WTC11 (cell line): ENCODE measurements around the gene SLC39A13. TPM values are rescaled to one million over a fixed set of nuclear protein-coding genes. Genes with fewer than 3 reads are reported as not detected.

Experiments used
- ATAC-seq: fragments of 200-7000 bp; cut with Tn5 transposase; 2 replicates; pipeline ENCODE4 v1.10.0; 2021; ENCODE audit warnings: mild to moderate bottlenecking, moderate library complexity
- CTCF ChIA-PET: fragments of 300-600 bp; sonication (Branson Sonifier 250); formaldehyde crosslinking; loops from one replicate; lab custom pipeline; 2021; ENCODE audit warnings: antibody characterized with exemption; lab: Charles Lee
- POLR2A ChIA-PET: fragments of 350-600 bp; sonication (Branson Sonifier 250); formaldehyde crosslinking; loops from one replicate; lab custom pipeline; 2021; ENCODE audit warnings: antibody characterized with exemption; lab: Charles Lee
- DNase-seq: peaks from one replicate; pipeline ENCODE4 v3.0.0; 2021; ENCODE audit warnings: low spot score
- H3K27ac Mint-ChIP-seq: 2 replicates; pipeline ENCODE4 v1.8.0; 2021; ENCODE audit warnings: mixed read lengths
- H3K27me3 Mint-ChIP-seq: 2 replicates; pipeline ENCODE4 v1.8.0; 2021; ENCODE audit warnings: low read depth, mild to moderate bottlenecking, moderate library complexity, mixed read lengths
- H3K36me3 Mint-ChIP-seq: 2 replicates; pipeline ENCODE4 v1.8.0; 2021; ENCODE audit warnings: mixed read lengths
- H3K4me1 Mint-ChIP-seq: 2 replicates; pipeline ENCODE4 v1.8.0; 2022; ENCODE audit warnings: mixed read lengths
- H3K4me3 Mint-ChIP-seq: 2 replicates; pipeline ENCODE4 v1.8.0; 2021; ENCODE audit warnings: mild to moderate bottlenecking, moderate library complexity, mixed read lengths
- H3K9me3 Mint-ChIP-seq: 2 replicates; pipeline ENCODE4 v1.8.0; 2021; ENCODE audit warnings: mixed read lengths
- ATF1 ChIP-seq: sonication (generic); formaldehyde crosslinking; IDR thresholded peaks from 2 replicates; pipeline ENCODE4 v1.8.1; 2023; ENCODE audit warnings: mild to moderate bottlenecking, moderate library complexity, missing genetic modification reagents
- CREM ChIP-seq: sonication (generic); formaldehyde crosslinking; IDR thresholded peaks from 2 replicates; pipeline ENCODE4 v1.8.1; 2022; ENCODE audit warnings: mild to moderate bottlenecking, missing genetic modification reagents, moderate library complexity
- EMX1 ChIP-seq: fragments of 250-450 bp; sonication (Bioruptor Pico); IDR thresholded peaks from 2 replicates; pipeline ENCODE4 v1.8.0; 2021; ENCODE audit warnings: mild to moderate bottlenecking
- GABPB1 ChIP-seq: sonication (generic); formaldehyde crosslinking; IDR thresholded peaks from 2 replicates; pipeline ENCODE4 v1.8.1; 2023; ENCODE audit warnings: mild to moderate bottlenecking, missing genetic modification reagents
- MYBL2 ChIP-seq: sonication (generic); formaldehyde crosslinking; IDR thresholded peaks from 2 replicates; pipeline ENCODE4 v1.8.1; 2023; ENCODE audit warnings: mild to moderate bottlenecking, moderate library complexity, missing genetic modification reagents
- NR1H2 ChIP-seq: sonication (generic); formaldehyde crosslinking; IDR thresholded peaks from 2 replicates; pipeline ENCODE4 v1.9.0; 2021; ENCODE audit warnings: mild to moderate bottlenecking, moderate library complexity, missing genetic modification reagents
- NR3C1 ChIP-seq: sonication (generic); formaldehyde crosslinking; conservative IDR thresholded peaks from 2 replicates; pipeline ENCODE4 v1.8.1; 2023; ENCODE audit warnings: low read depth, mild to moderate bottlenecking, missing genetic modification reagents
- ZNF121 ChIP-seq: sonication (generic); formaldehyde crosslinking; IDR thresholded peaks from 2 replicates; pipeline ENCODE4 v1.8.0; 2023; ENCODE audit warnings: missing genetic modification reagents
- ZNF219 ChIP-seq: sonication (generic); formaldehyde crosslinking; IDR thresholded peaks from 2 replicates; pipeline ENCODE4 v1.8.0; 2023; ENCODE audit warnings: missing genetic modification reagents, mild to moderate bottlenecking, borderline replicate concordance
- ZNF423 ChIP-seq: fragments of 250-450 bp; sonication (Bioruptor Pico); IDR thresholded peaks from 2 replicates; pipeline ENCODE4 v2.1.2; 2022; ENCODE audit warnings: mild to moderate bottlenecking, moderate library complexity
- total RNA-seq: library from RNA; stranded (reverse); gene quantifications from 3 replicates; pipeline ENCODE4 v1.2.3, GENCODE V29; 2021
- TF ChIP-seq, protein P1 (sequence below): fragments of 250-450 bp; sonication (Bioruptor Pico); conservative IDR thresholded peaks from 2 replicates; pipeline ENCODE4 v1.9.0; 2021; ENCODE audit warnings: mild to moderate bottlenecking
- TF ChIP-seq, protein P2 (sequence below): fragments of 250-450 bp; sonication (Bioruptor Pico); IDR thresholded peaks from 2 replicates; pipeline ENCODE4 v1.9.0; 2021; ENCODE audit warnings: moderate library complexity, mild to moderate bottlenecking, inconsistent platforms, borderline replicate concordance
- TF ChIP-seq, protein P3 (sequence below): fragments of 250-450 bp; sonication (Bioruptor Pico); IDR thresholded peaks from 2 replicates; pipeline ENCODE4 v1.8.0; 2021; ENCODE audit warnings: mild to moderate bottlenecking
- TF ChIP-seq, protein P4 (sequence below): sonication (generic); formaldehyde crosslinking; conservative IDR thresholded peaks from 2 replicates; pipeline ENCODE4 v1.8.1; 2022; ENCODE audit warnings: mild to moderate bottlenecking, missing genetic modification reagents
- TF ChIP-seq, protein P5 (sequence below): sonication (generic); formaldehyde crosslinking; IDR thresholded peaks from 2 replicates; pipeline ENCODE4 v1.8.1; 2022; ENCODE audit warnings: low read depth, missing genetic modification reagents, borderline replicate concordance
- TF ChIP-seq, protein P6 (sequence below): sonication (generic); formaldehyde crosslinking; IDR thresholded peaks from 2 replicates; pipeline ENCODE4 v1.8.1; 2023; ENCODE audit warnings: mild to moderate bottlenecking, missing genetic modification reagents, borderline replicate concordance

SLC39A13 gene
- total RNA-seq, 1 experiment from 2014 or later: 38.2 TPM

DNA sequence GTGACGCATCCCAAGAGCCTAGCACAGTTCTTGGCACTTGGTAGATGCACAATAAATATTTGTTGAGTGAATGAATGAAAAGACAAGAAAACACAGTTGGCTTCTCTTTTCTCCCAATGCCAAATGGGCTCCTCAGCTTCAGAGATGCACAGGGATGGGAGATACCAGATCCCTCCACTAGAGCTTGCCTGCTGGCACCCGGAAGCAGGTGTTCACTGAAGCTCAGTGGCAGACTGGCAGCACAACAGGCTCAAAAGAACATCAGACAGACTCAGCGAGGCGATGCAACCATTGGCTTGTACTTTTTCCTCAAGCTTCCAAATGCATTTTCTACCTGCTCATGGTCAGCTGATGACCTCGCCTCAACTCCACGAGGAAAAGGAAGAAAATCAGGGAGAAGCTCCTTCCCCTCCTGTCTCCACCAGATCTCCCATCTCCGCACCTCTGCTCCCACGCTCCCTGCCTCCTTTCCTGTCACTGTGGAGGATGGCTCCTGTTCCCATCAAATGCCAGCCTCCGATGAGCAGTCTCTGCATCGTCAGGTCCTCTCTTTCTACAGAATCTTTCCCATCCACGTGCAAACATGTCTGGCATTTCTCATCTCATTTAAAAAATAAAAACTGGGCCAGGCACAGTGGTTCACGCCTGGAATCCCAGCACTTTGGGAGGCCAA, 34.8 kb downstream of the SLC39A13 start (continued):
- TF ChIP-seq, protein P1, sequence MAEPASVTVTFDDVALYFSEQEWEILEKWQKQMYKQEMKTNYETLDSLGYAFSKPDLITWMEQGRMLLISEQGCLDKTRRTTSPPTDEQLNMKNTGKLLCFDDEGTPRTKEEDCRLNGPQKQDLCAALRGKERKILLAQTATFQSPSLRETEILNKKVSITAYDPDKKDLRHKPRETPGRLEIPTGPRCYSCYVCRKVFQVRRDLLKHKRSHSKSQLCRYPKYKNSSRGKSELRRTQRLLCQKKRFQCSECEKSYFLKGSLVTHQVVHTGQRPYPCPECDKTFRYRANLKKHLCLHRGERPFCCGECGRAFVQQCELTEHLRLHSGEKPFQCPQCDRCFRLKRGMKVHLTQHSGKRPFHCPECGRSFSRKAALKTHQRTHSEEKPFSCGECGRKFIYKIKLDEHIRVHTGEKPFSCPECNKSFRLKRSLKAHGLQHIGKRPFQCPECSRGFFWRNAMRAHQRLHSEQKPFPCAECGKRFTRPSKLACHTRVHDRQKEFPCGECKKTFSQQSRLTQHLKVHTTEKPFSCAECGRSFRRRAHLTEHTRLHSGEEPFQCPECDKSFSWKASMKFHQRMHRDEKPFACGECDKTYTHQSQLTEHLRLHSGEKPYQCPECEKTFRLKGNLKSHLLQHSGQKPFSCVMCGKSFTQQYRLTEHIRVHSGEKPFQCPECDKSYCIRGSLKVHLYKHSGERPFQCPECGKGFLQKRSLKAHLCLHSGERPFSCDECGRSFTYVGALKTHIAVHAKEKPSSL: no peak
- no peak for TF ChIP-seq ZNF121 (CRISPR knock-in tag)

DNA sequence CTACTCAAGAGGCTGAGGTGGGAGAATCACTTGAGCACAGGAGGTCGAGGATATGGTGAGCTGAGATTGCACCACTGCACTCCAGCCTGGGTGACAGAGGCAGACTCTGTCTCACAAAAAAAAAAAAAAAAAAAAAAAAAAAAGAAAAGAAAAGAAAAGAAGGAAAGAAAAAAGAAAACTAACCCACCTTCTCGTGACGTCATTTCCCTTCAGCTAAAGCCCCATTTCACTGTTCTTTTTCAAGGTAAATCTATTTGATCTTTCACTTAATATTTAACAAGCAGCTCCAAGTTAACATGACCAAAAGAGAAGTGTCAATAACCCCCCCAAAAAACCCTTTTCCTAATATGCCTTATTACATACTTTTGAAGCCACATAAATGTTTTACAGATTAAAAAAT, 35.4 kb downstream of the SLC39A13 start:
- ChIA-PET POLR2A (interaction anchor here (0.5 kb wide), 1 partner anchor 14 kb away, joined by 5 read pairs; no protein-coding TSS in a partner anchor), CTCF (interaction anchor here (0.6 to 2.3 kb wide), 3 partner anchors 10 to 32 kb away, joined by 5 to 30 read pairs (median 8); no protein-coding TSS in a partner anchor)
- Mint-ChIP-seq H3K9me3 (no peaks in the 10 kb centered on the region), H3K36me3 (no peaks in the 10 kb centered on the region), H3K27me3 (no peaks in the 10 kb centered on the region), H3K4me3 (no peak overlapping the region), H3K4me1 (no peaks in the 10 kb centered on the region), H3K27ac (no peak overlapping the region)
- DNase-seq (no peak), ATAC-seq (no peak)
- TF ChIP-seq GABPB1 (CRISPR knock-in tag): no peak
- no peak for TF ChIP-seq NR1H2
- TF ChIP-seq, protein P2, sequence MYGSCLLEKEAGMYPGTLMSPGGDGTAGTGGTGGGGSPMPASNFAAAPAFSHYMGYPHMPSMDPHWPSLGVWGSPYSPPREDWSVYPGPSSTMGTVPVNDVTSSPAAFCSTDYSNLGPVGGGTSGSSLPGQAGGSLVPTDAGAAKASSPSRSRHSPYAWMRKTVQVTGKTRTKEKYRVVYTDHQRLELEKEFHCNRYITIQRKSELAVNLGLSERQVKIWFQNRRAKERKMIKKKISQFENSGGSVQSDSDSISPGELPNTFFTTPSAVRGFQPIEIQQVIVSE (CRISPR knock-in tag): no peak
- no peak for TF ChIP-seq MYBL2 (CRISPR knock-in tag)
- TF ChIP-seq CREM: no peak
- TF ChIP-seq, protein P3, sequence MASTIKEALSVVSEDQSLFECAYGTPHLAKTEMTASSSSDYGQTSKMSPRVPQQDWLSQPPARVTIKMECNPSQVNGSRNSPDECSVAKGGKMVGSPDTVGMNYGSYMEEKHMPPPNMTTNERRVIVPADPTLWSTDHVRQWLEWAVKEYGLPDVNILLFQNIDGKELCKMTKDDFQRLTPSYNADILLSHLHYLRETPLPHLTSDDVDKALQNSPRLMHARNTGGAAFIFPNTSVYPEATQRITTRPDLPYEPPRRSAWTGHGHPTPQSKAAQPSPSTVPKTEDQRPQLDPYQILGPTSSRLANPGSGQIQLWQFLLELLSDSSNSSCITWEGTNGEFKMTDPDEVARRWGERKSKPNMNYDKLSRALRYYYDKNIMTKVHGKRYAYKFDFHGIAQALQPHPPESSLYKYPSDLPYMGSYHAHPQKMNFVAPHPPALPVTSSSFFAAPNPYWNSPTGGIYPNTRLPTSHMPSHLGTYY (CRISPR knock-in tag): no peak
- no peak for TF ChIP-seq ZNF423 (CRISPR knock-in tag)
- TF ChIP-seq, all 79 proteins: peak for 0

DNA sequence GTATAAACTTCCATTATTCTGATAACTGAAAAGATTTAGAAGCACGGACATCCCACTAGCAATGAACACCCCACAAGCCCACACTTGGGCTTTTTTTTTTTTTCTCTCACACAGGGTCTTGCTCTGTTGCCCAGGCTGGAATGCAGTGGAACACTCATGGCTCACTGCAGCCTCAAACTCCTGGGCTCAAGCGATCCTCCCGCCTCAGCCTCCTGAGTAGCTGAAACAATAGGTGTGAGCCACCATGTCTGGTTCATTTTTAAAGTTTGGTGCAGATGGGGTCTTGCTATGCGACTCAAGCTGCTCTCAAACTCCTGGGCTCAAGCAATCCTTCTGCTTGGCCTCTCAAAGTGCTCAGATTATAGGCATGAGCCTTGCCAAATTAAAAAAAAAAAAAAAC, 37.5 kb downstream of the SLC39A13 start:
- Mint-ChIP-seq H3K27ac (no peak overlapping the region), H3K9me3 (no peaks in the 10 kb centered on the region), H3K36me3 (no peaks in the 10 kb centered on the region), H3K4me3 (no peak overlapping the region), H3K4me1 (no peaks in the 10 kb centered on the region), H3K27me3 (no peaks in the 10 kb centered on the region)
- no peak for TF ChIP-seq NR3C1 (CRISPR knock-in tag)
- TF ChIP-seq ZNF121 (CRISPR knock-in tag): peak; percentile 60
- ATAC-seq: no peak
- no peak for DNase-seq
- ChIA-PET CTCF (no interaction called here), POLR2A (no interaction called here)

DNA sequence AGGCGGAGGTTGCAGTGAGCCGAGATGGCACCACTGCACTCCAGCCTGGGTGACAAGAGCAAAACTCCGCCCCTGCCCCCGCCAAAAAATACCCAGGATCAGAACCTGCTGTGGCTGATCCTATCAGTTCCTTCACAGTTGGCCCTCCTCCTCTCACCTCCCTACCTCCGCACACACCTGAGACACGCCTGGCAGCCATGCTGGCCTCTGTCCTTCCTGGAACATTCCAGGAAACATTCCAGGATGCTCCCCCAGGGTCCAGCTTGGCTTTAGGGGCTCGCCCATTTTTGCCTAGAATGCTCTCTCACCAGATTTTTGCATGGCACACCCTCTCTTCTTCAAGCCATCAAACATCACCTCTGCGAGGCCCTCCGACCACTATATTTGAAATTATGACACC, 38.4 kb downstream of the SLC39A13 start:
- H3K36me3 Mint-ChIP-seq: no peaks in the 10 kb centered on the region

More for the DNA sequence above, 38.4 kb downstream of the SLC39A13 start:
- TF ChIP-seq GABPB1 (CRISPR knock-in tag) (no peak), EMX1 (no peak), ATF1 (CRISPR knock-in tag) (no peak), ZNF219 (no peak)
- TF ChIP-seq, protein P4, sequence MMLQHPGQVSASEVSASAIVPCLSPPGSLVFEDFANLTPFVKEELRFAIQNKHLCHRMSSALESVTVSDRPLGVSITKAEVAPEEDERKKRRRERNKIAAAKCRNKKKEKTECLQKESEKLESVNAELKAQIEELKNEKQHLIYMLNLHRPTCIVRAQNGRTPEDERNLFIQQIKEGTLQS (CRISPR knock-in tag): no peak
- TF ChIP-seq, protein P5, sequence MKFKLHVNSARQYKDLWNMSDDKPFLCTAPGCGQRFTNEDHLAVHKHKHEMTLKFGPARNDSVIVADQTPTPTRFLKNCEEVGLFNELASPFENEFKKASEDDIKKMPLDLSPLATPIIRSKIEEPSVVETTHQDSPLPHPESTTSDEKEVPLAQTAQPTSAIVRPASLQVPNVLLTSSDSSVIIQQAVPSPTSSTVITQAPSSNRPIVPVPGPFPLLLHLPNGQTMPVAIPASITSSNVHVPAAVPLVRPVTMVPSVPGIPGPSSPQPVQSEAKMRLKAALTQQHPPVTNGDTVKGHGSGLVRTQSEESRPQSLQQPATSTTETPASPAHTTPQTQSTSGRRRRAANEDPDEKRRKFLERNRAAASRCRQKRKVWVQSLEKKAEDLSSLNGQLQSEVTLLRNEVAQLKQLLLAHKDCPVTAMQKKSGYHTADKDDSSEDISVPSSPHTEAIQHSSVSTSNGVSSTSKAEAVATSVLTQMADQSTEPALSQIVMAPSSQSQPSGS (CRISPR knock-in tag): no peak
- TF ChIP-seq, protein P6, sequence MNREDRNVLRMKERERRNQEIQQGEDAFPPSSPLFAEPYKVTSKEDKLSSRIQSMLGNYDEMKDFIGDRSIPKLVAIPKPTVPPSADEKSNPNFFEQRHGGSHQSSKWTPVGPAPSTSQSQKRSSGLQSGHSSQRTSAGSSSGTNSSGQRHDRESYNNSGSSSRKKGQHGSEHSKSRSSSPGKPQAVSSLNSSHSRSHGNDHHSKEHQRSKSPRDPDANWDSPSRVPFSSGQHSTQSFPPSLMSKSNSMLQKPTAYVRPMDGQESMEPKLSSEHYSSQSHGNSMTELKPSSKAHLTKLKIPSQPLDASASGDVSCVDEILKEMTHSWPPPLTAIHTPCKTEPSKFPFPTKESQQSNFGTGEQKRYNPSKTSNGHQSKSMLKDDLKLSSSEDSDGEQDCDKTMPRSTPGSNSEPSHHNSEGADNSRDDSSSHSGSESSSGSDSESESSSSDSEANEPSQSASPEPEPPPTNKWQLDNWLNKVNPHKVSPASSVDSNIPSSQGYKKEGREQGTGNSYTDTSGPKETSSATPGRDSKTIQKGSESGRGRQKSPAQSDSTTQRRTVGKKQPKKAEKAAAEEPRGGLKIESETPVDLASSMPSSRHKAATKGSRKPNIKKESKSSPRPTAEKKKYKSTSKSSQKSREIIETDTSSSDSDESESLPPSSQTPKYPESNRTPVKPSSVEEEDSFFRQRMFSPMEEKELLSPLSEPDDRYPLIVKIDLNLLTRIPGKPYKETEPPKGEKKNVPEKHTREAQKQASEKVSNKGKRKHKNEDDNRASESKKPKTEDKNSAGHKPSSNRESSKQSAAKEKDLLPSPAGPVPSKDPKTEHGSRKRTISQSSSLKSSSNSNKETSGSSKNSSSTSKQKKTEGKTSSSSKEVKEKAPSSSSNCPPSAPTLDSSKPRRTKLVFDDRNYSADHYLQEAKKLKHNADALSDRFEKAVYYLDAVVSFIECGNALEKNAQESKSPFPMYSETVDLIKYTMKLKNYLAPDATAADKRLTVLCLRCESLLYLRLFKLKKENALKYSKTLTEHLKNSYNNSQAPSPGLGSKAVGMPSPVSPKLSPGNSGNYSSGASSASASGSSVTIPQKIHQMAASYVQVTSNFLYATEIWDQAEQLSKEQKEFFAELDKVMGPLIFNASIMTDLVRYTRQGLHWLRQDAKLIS (CRISPR knock-in tag): no peak
- POLR2A ChIA-PET: no interaction called here
- 0 out of 2 replicates have a peak overlapping the region, but pooled peaks have one; percentile 38 for H3K27ac Mint-ChIP-seq
- no peak for ATAC-seq
- DNase-seq: no peak
- H3K9me3 Mint-ChIP-seq: no peaks in the 10 kb centered on the region
- CTCF ChIA-PET: no interaction called here
- H3K4me3 Mint-ChIP-seq: no peak overlapping the region
- H3K4me1 Mint-ChIP-seq: no peaks in the 10 kb centered on the region
- no peaks in the 10 kb centered on the region for H3K27me3 Mint-ChIP-seq
